SK-N-SH treated with all-trans-retinoic acid at 6 μM for 48 hours (cell line): Measurements from ENCODE around the gene VARS1.
A peak's percentile ranks its signal among the peaks of the same experiment; 100 is the strongest.
"Not testable (repeated sequence)": the region's sequence is repeated elsewhere in the genome, so short reads cannot be mapped to it uniquely, and the experiment has no call there.

Source experiments
- ATAC-seq: fragments of 200-7000 bp; cut with Tn5 transposase; 3 replicates; pipeline ENCODE4 v1.9.1; 2020; ENCODE audit warnings: mild to moderate bottlenecking, moderate library complexity
- ARNTL ChIP-seq: fragments of 450-650 bp; formaldehyde crosslinking; IDR thresholded peaks from 2 replicates; pipeline ENCODE4 v1.5.0; 2020; ENCODE audit warnings: low read depth, mild to moderate bottlenecking, moderate library complexity, borderline replicate concordance
- BACH2 ChIP-seq: fragments of 250-450 bp; sonication (Bioruptor Pico); IDR thresholded peaks from 2 replicates; pipeline ENCODE4 v1.9.0; 2021; ENCODE audit warnings: mild to moderate bottlenecking, borderline replicate concordance
- CSDC2 ChIP-seq: fragments of 250-450 bp; sonication (Bioruptor Pico); IDR thresholded peaks from 2 replicates; pipeline ENCODE4 v1.5.0; 2020; ENCODE audit warnings: mild to moderate bottlenecking, moderate library complexity
- ESRRG ChIP-seq: fragments of 250-450 bp; sonication (Bioruptor Pico); IDR thresholded peaks from 2 replicates; pipeline ENCODE4 v1.6.1; 2021; ENCODE audit warnings: mild to moderate bottlenecking
- GLIS3 ChIP-seq: fragments of 250-450 bp; sonication (Bioruptor Pico); IDR thresholded peaks from 2 replicates; pipeline ENCODE4 v1.5.0; 2020; ENCODE audit warnings: mild to moderate bottlenecking, moderate library complexity
- ISL1 ChIP-seq: fragments of 250-450 bp; sonication (Bioruptor Pico); IDR thresholded peaks from 2 replicates; pipeline ENCODE4 v2.1.2; 2022; ENCODE audit warnings: mild to moderate bottlenecking, moderate library complexity
- OSR1 ChIP-seq: fragments of 250-450 bp; sonication (Bioruptor Pico); IDR thresholded peaks from 2 replicates; pipeline ENCODE4 v1.8.0; 2022; ENCODE audit warnings: moderate library complexity, mild to moderate bottlenecking, inconsistent platforms
- PPARA ChIP-seq: fragments of 250-450 bp; sonication (Bioruptor Pico); IDR thresholded peaks from 2 replicates; pipeline ENCODE4 v1.5.0; 2020; ENCODE audit warnings: mild to moderate bottlenecking, borderline replicate concordance
- RARB ChIP-seq: fragments of 250-450 bp; sonication (Bioruptor Pico); IDR thresholded peaks from 2 replicates; pipeline ENCODE4 v1.8.0; 2021; ENCODE audit warnings: mild to moderate bottlenecking, moderate library complexity
- SNAI2 ChIP-seq: fragments of 250-450 bp; sonication (Bioruptor Pico); IDR thresholded peaks from 2 replicates; pipeline ENCODE4 v1.5.0; 2020; ENCODE audit warnings: mild to moderate bottlenecking, moderate library complexity
- TCF4 ChIP-seq: fragments of 250-450 bp; sonication (Bioruptor Pico); IDR thresholded peaks from 2 replicates; pipeline ENCODE4 v1.8.0; 2021; ENCODE audit warnings: mild to moderate bottlenecking, moderate library complexity, borderline replicate concordance
- TOX ChIP-seq: fragments of 250-450 bp; sonication (Bioruptor Pico); IDR thresholded peaks from 2 replicates; pipeline ENCODE4 v1.8.0; 2021; ENCODE audit warnings: mild to moderate bottlenecking, moderate library complexity, borderline replicate concordance
- ZC3H10 ChIP-seq: fragments of 250-450 bp; sonication (Bioruptor Pico); IDR thresholded peaks from 2 replicates; pipeline ENCODE4 v1.5.1; 2021; ENCODE audit warnings: mild to moderate bottlenecking, moderate library complexity
- ZFP3 ChIP-seq: fragments of 250-450 bp; sonication (Bioruptor Pico); IDR thresholded peaks from 2 replicates; pipeline ENCODE4 v1.5.0; 2020; ENCODE audit warnings: mild to moderate bottlenecking, moderate library complexity
- ZFP30 ChIP-seq: fragments of 450-650 bp; formaldehyde crosslinking; IDR thresholded peaks from 2 replicates; pipeline ENCODE4 v1.5.0; 2022; ENCODE audit warnings: mild to moderate bottlenecking, moderate library complexity
- ZNF565 ChIP-seq: fragments of 450-650 bp; formaldehyde crosslinking; conservative IDR thresholded peaks from 2 replicates; pipeline ENCODE4 v1.5.0; 2020; ENCODE audit warnings: low read depth, mild to moderate bottlenecking, moderate library complexity
- ZNF70 ChIP-seq: fragments of 450-650 bp; formaldehyde crosslinking; IDR thresholded peaks from 2 replicates; pipeline ENCODE4 v1.5.0; 2020; ENCODE audit warnings: mild to moderate bottlenecking, moderate library complexity
- ZNF8 ChIP-seq: fragments of 450-650 bp; formaldehyde crosslinking; IDR thresholded peaks from 2 replicates; pipeline ENCODE4 v1.5.0; 2020; ENCODE audit warnings: mild to moderate bottlenecking, moderate library complexity
- TF ChIP-seq, protein P1 (sequence below): fragments of 250-450 bp; sonication (Bioruptor Pico); IDR thresholded peaks from 2 replicates; pipeline ENCODE4 v1.8.0; 2020; ENCODE audit warnings: mild to moderate bottlenecking, moderate library complexity, borderline replicate concordance
- TF ChIP-seq, protein P2 (sequence below): fragments of 250-450 bp; sonication (Bioruptor Pico); IDR thresholded peaks from 2 replicates; pipeline ENCODE4 v1.5.0; 2020; ENCODE audit warnings: mild to moderate bottlenecking, moderate library complexity
- TF ChIP-seq, protein P3 (sequence below): fragments of 250-450 bp; sonication (Bioruptor Pico); IDR thresholded peaks from 2 replicates; pipeline ENCODE4 v1.5.1; 2020; ENCODE audit warnings: low read depth, mild to moderate bottlenecking, moderate library complexity

VARS1 gene

DNA sequence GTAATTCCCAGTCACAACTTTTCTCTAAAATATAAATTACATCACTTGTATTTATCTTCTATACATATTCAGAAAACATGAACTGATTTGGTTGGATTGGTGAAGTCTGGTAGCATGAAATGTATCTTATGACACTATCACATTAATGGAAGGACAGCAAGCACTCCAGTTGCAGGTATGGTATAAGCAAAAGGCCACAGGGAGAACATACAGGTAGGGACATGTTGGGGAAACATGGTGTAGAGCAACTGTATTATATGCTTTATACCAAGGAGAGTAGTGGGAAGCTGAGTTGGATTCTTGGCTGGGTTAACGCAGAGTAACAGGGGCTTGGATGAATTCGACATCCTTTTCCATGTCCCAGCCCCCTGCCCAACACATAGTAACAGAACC, 1.4 kb upstream of the VARS1 start:
- no peak for ATAC-seq
- no peak for TF ChIP-seq TCF4 (CRISPR knock-in tag)
- no peak for TF ChIP-seq ZFP3 (CRISPR knock-in tag)
- TF ChIP-seq CSDC2 (CRISPR knock-in tag) = no peak
- TF ChIP-seq ISL1 (CRISPR knock-in tag) = no peak
- no peak for TF ChIP-seq RARB
- no peak for TF ChIP-seq PPARA (CRISPR knock-in tag)
- no peak for TF ChIP-seq OSR1 (CRISPR knock-in tag)
- TF ChIP-seq ZC3H10 (CRISPR knock-in tag) = no peak
- TF ChIP-seq BACH2 (CRISPR knock-in tag) = no peak
- no peak for TF ChIP-seq ZNF70 (CRISPR knock-in tag)
- TF ChIP-seq ZFP30 (CRISPR knock-in tag) = no peak
- no peak for TF ChIP-seq ARNTL (CRISPR knock-in tag)
- TF ChIP-seq ESRRG (CRISPR knock-in tag) = no peak
- no peak for TF ChIP-seq TOX
- no peak for TF ChIP-seq SNAI2 (CRISPR knock-in tag)
- TF ChIP-seq, protein P1, sequence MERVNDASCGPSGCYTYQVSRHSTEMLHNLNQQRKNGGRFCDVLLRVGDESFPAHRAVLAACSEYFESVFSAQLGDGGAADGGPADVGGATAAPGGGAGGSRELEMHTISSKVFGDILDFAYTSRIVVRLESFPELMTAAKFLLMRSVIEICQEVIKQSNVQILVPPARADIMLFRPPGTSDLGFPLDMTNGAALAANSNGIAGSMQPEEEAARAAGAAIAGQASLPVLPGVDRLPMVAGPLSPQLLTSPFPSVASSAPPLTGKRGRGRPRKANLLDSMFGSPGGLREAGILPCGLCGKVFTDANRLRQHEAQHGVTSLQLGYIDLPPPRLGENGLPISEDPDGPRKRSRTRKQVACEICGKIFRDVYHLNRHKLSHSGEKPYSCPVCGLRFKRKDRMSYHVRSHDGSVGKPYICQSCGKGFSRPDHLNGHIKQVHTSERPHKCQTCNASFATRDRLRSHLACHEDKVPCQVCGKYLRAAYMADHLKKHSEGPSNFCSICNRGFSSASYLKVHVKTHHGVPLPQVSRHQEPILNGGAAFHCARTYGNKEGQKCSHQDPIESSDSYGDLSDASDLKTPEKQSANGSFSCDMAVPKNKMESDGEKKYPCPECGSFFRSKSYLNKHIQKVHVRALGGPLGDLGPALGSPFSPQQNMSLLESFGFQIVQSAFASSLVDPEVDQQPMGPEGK (CRISPR knock-in tag) = no peak
- TF ChIP-seq, protein P2, sequence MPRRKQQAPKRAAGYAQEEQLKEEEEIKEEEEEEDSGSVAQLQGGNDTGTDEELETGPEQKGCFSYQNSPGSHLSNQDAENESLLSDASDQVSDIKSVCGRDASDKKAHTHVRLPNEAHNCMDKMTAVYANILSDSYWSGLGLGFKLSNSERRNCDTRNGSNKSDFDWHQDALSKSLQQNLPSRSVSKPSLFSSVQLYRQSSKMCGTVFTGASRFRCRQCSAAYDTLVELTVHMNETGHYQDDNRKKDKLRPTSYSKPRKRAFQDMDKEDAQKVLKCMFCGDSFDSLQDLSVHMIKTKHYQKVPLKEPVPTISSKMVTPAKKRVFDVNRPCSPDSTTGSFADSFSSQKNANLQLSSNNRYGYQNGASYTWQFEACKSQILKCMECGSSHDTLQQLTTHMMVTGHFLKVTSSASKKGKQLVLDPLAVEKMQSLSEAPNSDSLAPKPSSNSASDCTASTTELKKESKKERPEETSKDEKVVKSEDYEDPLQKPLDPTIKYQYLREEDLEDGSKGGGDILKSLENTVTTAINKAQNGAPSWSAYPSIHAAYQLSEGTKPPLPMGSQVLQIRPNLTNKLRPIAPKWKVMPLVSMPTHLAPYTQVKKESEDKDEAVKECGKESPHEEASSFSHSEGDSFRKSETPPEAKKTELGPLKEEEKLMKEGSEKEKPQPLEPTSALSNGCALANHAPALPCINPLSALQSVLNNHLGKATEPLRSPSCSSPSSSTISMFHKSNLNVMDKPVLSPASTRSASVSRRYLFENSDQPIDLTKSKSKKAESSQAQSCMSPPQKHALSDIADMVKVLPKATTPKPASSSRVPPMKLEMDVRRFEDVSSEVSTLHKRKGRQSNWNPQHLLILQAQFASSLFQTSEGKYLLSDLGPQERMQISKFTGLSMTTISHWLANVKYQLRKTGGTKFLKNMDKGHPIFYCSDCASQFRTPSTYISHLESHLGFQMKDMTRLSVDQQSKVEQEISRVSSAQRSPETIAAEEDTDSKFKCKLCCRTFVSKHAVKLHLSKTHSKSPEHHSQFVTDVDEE (CRISPR knock-in tag) = no peak
- no peak for TF ChIP-seq GLIS3
- TF ChIP-seq, protein P3, sequence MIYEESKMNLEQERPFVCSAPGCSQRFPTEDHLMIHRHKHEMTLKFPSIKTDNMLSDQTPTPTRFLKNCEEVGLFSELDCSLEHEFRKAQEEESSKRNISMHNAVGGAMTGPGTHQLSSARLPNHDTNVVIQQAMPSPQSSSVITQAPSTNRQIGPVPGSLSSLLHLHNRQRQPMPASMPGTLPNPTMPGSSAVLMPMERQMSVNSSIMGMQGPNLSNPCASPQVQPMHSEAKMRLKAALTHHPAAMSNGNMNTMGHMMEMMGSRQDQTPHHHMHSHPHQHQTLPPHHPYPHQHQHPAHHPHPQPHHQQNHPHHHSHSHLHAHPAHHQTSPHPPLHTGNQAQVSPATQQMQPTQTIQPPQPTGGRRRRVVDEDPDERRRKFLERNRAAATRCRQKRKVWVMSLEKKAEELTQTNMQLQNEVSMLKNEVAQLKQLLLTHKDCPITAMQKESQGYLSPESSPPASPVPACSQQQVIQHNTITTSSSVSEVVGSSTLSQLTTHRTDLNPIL (CRISPR knock-in tag) = no peak
- TF ChIP-seq ZNF565 (CRISPR knock-in tag) = no peak

DNA sequence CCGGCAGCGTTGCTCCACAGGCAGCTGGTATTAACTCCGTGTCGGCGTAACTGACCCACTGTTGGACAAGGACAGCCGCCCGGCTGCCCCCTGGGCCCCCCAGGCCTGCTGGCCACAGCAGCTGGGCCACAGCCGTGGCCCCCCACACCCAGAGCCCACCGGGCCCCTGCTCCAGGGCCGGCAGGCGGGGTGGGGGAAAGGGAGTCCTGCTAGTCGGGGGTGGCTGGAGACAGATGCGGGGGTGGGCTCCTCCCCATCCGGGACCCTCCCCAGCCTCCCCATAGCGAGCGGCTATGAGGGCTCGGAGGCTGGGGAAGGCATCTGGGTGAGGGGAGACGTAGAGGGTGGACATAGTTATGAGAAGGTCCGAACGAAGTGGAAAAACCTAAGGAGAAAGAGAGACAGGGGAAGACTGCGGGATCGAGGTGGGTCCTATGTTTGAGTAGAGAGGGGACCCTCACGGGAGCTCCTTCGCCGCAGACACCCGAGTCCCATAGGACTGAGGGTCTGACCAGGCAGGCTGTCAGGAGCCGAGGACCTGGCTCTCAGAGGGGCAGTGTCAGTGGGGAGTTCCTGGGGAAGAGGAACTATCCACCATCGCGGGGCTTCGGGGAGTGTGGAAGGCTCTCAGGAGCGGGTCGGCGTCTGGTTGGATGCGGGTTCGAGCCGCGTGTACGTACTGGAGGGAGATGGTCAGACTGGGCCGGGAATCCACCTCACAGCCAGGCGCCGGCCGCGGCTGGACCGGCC, 511 bp downstream of the VARS1 start:
- ATAC-seq = peak; percentile 42
- TF ChIP-seq TOX = no peak
- TF ChIP-seq ZC3H10 (CRISPR knock-in tag) = no peak
- TF ChIP-seq, protein P1 (CRISPR knock-in tag) = peak; percentile 36; the same call in 1 of the 2 replicates

DNA sequence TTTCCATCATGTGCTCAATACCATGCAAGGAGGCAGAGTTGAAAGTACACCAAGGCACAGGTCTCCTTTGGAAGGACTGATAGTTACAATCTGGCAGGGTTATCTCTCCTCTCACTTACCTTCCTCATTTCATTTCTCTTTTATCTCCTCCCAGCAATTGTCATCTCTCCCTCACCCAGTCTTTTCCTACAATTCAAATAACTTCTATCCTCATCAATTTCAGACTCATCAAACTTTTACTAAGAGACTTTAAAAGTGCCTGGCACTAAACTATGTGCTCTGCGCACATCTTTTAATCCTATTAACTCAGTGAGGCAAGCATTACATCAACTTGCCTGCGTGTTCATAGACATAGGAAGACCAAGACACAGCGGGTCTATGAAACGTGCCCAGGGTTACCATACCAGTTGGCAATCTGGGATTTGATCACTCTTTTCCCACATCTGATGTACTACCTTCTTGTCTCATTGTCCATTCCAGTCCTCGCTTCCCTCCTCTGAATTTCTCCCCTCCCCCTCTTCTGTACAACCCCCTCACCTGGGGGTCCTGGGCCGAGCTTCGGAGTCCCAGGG, 1.2 kb downstream of the VARS1 start:
- peak; percentile 71 for ATAC-seq
- no peak for TF ChIP-seq ISL1 (CRISPR knock-in tag)
- TF ChIP-seq, protein P2 (CRISPR knock-in tag) = no peak
- no peak for TF ChIP-seq BACH2 (CRISPR knock-in tag)
- TF ChIP-seq RARB = no peak
- no peak for TF ChIP-seq TCF4 (CRISPR knock-in tag)
- TF ChIP-seq ZNF8 (CRISPR knock-in tag) = no peak
- TF ChIP-seq ZNF565 (CRISPR knock-in tag) = no peak
- TF ChIP-seq CSDC2 (CRISPR knock-in tag) = no peak
- TF ChIP-seq, all 23 proteins: peak for 0

DNA sequence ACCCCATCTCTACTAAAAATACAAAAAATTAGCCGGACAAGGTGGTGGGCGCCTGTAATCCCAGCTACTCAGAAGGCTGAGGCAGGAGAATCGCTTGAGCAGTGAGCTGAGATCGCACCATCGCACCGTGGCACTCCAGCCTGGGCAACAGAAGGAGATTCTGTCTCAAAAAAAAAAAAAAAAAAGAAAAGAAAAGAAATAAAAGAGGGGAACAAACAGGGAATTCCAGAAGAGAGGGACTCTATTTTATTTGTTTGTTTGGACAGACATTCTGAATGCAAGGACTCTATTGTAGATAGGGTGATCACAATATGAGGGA, 1.7 kb downstream of the VARS1 start:
- not testable (repeated sequence) for ATAC-seq
